CMK (cell line): ENCODE results near the gene UXT.
"Not testable (repeated sequence)": the region's sequence is repeated elsewhere in the genome, so short reads cannot be mapped to it uniquely, and the experiment has no call there.

Experiments
- DNase-seq: peaks from one replicate; pipeline ENCODE4 v3.0.0-alpha.2; 2010; ENCODE audit warnings: low read depth

Gene UXT

GRCh38 chrX:47658684-47659420, at the start of gene UXT:
UXT (minus strand) TSS chrX:47659180; CDS start chrX:47658927, 253 bp downstream.
- peak; percentile 89 for DNase-seq

- DNase-seq = peak; percentile 69
These were observed 48.2 kb upstream of the UXT start for GRCh38 chrX:47707031-47707780.

- no peak for DNase-seq
These were observed 47.6 kb upstream of the UXT start for GRCh38 chrX:47706575-47706974.

- no peak for DNase-seq
These were observed 45.8 kb upstream of the UXT start for GRCh38 chrX:47704736-47705135.

- no peak for DNase-seq
These were observed 38.2 kb upstream of the UXT start for GRCh38 chrX:47697181-47697580.

GRCh38 chrX:47690175-47690574, 31.2 kb upstream of the UXT start:
- no peak for DNase-seq

GRCh38 chrX:47687263-47687662, 28.3 kb upstream of the UXT start:
- DNase-seq = no peak

- DNase-seq = no peak
These were observed 24.8 kb upstream of the UXT start for GRCh38 chrX:47683829-47684205.

GRCh38 chrX:47683184-47683828, 24.3 kb upstream of the UXT start:
- no peak for DNase-seq

- DNase-seq = peak; percentile 33
These were observed 17.2 kb upstream of the UXT start for GRCh38 chrX:47675959-47676859.

GRCh38 chrX:47674776-47675175, 15.8 kb upstream of the UXT start:
- DNase-seq = no peak

- not testable (repeated sequence) for DNase-seq
These were observed 6.8 kb upstream of the UXT start for GRCh38 chrX:47665797-47666196.

GRCh38 chrX:47664737-47665136, 5.8 kb upstream of the UXT start:
- no peak for DNase-seq

GRCh38 chrX:47662144-47662657, 3.2 kb upstream of the UXT start:
- DNase-seq = no peak

GRCh38 chrX:47661539-47661938, 2.6 kb upstream of the UXT start:
- no peak for DNase-seq

GRCh38 chrX:47659421-47659726, 394 bp upstream of the UXT start:
- no peak for DNase-seq

- no peak for DNase-seq
These were observed 688 bp downstream of the UXT start for GRCh38 chrX:47658301-47658683.

- no peak for DNase-seq
These were observed 7.7 kb downstream of the UXT start for GRCh38 chrX:47651043-47651905.

GRCh38 chrX:47650164-47651042, 8.6 kb downstream of the UXT start, which contains the start of gene ELK1:
ELK1 (minus strand) TSS chrX:47650563; CDS start chrX:47641441, 9,122 bp downstream.
- DNase-seq = peak; percentile 95

- DNase-seq = no peak
These were observed 9.2 kb downstream of the UXT start for GRCh38 chrX:47649781-47650163.
